Left ventricle myocardium inferior (tissue), 1 donor: ENCODE measurements around the gene YY1. TPM values are rescaled to one million over a fixed set of nuclear protein-coding genes. Genes with fewer than 3 reads are reported as not detected.

Experiments
- DNase-seq: peaks from one replicate; pipeline ENCODE4 v3.0.0-alpha.2; 2020
- H3K27ac ChIP-seq: fragments of 200-600 bp; replicated peaks from 2 replicates; pipeline ENCODE4 v1.8.0; 2021
- H3K27me3 ChIP-seq: fragments of 200-600 bp; 2 replicates; pipeline ENCODE4 v1.8.0; 2021; ENCODE audit warnings: low read depth
- H3K36me3 ChIP-seq: fragments of 200-600 bp; 2 replicates; pipeline ENCODE4 v1.8.0; 2021
- H3K4me1 ChIP-seq: fragments of 200-600 bp; 2 replicates; pipeline ENCODE4 v1.8.0; 2021
- H3K4me3 ChIP-seq: fragments of 200-600 bp; 2 replicates; pipeline ENCODE4 v1.8.0; 2021; ENCODE audit warnings: mild to moderate bottlenecking, moderate library complexity
- H3K9me3 ChIP-seq: fragments of 200-600 bp; replicated peaks from 2 replicates; pipeline ENCODE4 v1.8.0; 2021
- CTCF ChIP-seq: fragments of 200-600 bp; IDR thresholded peaks from 2 replicates; pipeline ENCODE4 v1.8.0; 2021; ENCODE audit warnings: antibody characterized with exemption, mild to moderate bottlenecking, borderline replicate concordance
- intact Hi-C: fragments of 100-400 bp; cut with micrococcal nuclease; formaldehyde crosslinking; loops from one replicate; pipeline ENCODE4 v1.11.0; 2022
- total RNA-seq: library from RNA; stranded (reverse); fragmentation: NEBNext Ultra II Directional; extraction: Animal tissue kit (Norgen Biotek cat#: 25700); gene quantifications from one replicate; pipeline ENCODE4 v1.2.1, GENCODE V29; 2021
- donor health status: DM: no; HTN: yes; CAD: no; lungs with severe emphysema.

The YY1 gene
- total RNA-seq, 1 donor from 2014 or later, result 44.7 TPM

GRCh38 chr14:100327128-100327527, 88.2 kb downstream of the YY1 start:
- no peak for DNase-seq
- intact Hi-C loops, result no loop called here

GRCh38 chr14:100328495-100329163, 89.7 kb downstream of the YY1 start:
- no peaks in the 10 kb centered on the region for H3K4me1 ChIP-seq
- H3K36me3 ChIP-seq, result peaks cover 9% of the 10 kb centered on the region
- H3K27me3 ChIP-seq, result no peaks in the 10 kb centered on the region
- no peak overlapping the region for H3K4me3 ChIP-seq
- no peaks in the 10 kb centered on the region for H3K9me3 ChIP-seq
- no peak overlapping the region for H3K27ac ChIP-seq
- DNase-seq, result no peak
- intact Hi-C loops, result no loop called here
- no peak for TF ChIP-seq CTCF

More at GRCh38 chr14:100327128-100327527, 88.2 kb downstream of the YY1 start:
- Histone ChIP-seq H3K27ac (no peak overlapping the region), H3K4me3 (no peak overlapping the region), H3K4me1 (peaks cover under 1% of the 10 kb centered on the region), H3K9me3 (no peaks in the 10 kb centered on the region), H3K36me3 (no peaks in the 10 kb centered on the region), H3K27me3 (no peaks in the 10 kb centered on the region)
- TF ChIP-seq CTCF, result no peak

- Histone ChIP-seq H3K27ac (no peak overlapping the region), H3K27me3 (no peaks in the 10 kb centered on the region), H3K4me3 (no peak overlapping the region), H3K36me3 (peaks cover 17% of the 10 kb centered on the region), H3K4me1 (no peaks in the 10 kb centered on the region), H3K9me3 (no peaks in the 10 kb centered on the region)
- intact Hi-C loops, result no loop called here
- DNase-seq, result no peak
- TF ChIP-seq CTCF, result no peak
Observed at GRCh38 chr14:100329233-100330006, 90.5 kb downstream of the YY1 start.

- Histone ChIP-seq H3K27ac (no peak overlapping the region), H3K9me3 (no peaks in the 10 kb centered on the region), H3K4me3 (no peak overlapping the region), H3K4me1 (no peaks in the 10 kb centered on the region), H3K36me3 (peaks cover 23% of the 10 kb centered on the region), H3K27me3 (no peaks in the 10 kb centered on the region)
- intact Hi-C loops, result no loop called here
- TF ChIP-seq CTCF, result no peak
- DNase-seq, result no peak
Observed at GRCh38 chr14:100330007-100330344, 91.0 kb downstream of the YY1 start.

GRCh38 chr14:100330388-100330931, 91.5 kb downstream of the YY1 start:
- Histone ChIP-seq H3K9me3 (no peaks in the 10 kb centered on the region), H3K27ac (no peak overlapping the region), H3K4me1 (no peaks in the 10 kb centered on the region), H3K4me3 (no peak overlapping the region), H3K27me3 (no peaks in the 10 kb centered on the region), H3K36me3 (peaks cover 27% of the 10 kb centered on the region)
- TF ChIP-seq CTCF, result no peak
- no peak for DNase-seq
- intact Hi-C loops, result no loop called here
